Forelimb muscle (tissue), 1 donor: ENCODE results near the gene SH3PXD2A. TPM values are rescaled to one million over a fixed set of nuclear protein-coding genes. Genes with fewer than 3 reads are reported as not detected.

Experiments used
- DNase-seq: peaks from one replicate; pipeline ENCODE4 v3.0.0-alpha.2; 2013; ENCODE audit warnings: low read depth
- polyA plus RNA-seq: library from polyadenylated mRNA; unstranded; fragments of 120-200 nt; gene quantifications from one replicate; pipeline ENCODE4 v1.2.1, GENCODE V29; 2013; ENCODE audit not compliant: insufficient read length

The SH3PXD2A gene
- polyA plus RNA-seq, 1 donor: 72.7 TPM

GRCh38 chr10:103706762-103707161 lies 148.6 kb downstream of the SH3PXD2A start:
- no peak for DNase-seq

- DNase-seq: no peak
Measured at GRCh38 chr10:103706047-103706446, 149.3 kb downstream of the SH3PXD2A start.

- DNase-seq: no peak
Measured at GRCh38 chr10:103703941-103704919, 151.1 kb downstream of the SH3PXD2A start.

- no peak for DNase-seq
Measured at GRCh38 chr10:103701380-103702222, 153.8 kb downstream of the SH3PXD2A start.

- no peak for DNase-seq
Measured at GRCh38 chr10:103700436-103700715, 155.0 kb downstream of the SH3PXD2A start.

GRCh38 chr10:103699611-103700435 lies 155.6 kb downstream of the SH3PXD2A start:
- no peak for DNase-seq

GRCh38 chr10:103698266-103698665 lies 157.1 kb downstream of the SH3PXD2A start:
- no peak for DNase-seq

- no peak for DNase-seq
Measured at GRCh38 chr10:103697787-103698186, 157.6 kb downstream of the SH3PXD2A start.

- DNase-seq: no peak
Measured at GRCh38 chr10:103696411-103697145, 158.8 kb downstream of the SH3PXD2A start.

- no peak for DNase-seq
Measured at GRCh38 chr10:103696094-103696410, 159.3 kb downstream of the SH3PXD2A start.

GRCh38 chr10:103695584-103696005 lies 159.8 kb downstream of the SH3PXD2A start:
- DNase-seq: no peak

- DNase-seq: no peak
Measured at GRCh38 chr10:103693812-103694205, 161.6 kb downstream of the SH3PXD2A start.

- DNase-seq: no peak
Measured at GRCh38 chr10:103692952-103693811, 162.2 kb downstream of the SH3PXD2A start.

- DNase-seq: no peak
Measured at GRCh38 chr10:103692436-103692951, 162.9 kb downstream of the SH3PXD2A start.

- DNase-seq: no peak
Measured at GRCh38 chr10:103691723-103692435, 163.5 kb downstream of the SH3PXD2A start.

- DNase-seq: no peak
Measured at GRCh38 chr10:103691267-103691666, 164.1 kb downstream of the SH3PXD2A start.

GRCh38 chr10:103690281-103690680 lies 165.1 kb downstream of the SH3PXD2A start:
- no peak for DNase-seq

- DNase-seq: no peak
Measured at GRCh38 chr10:103688491-103688890, 166.9 kb downstream of the SH3PXD2A start.

- no peak for DNase-seq
Measured at GRCh38 chr10:103687718-103688117, 167.7 kb downstream of the SH3PXD2A start.
